ENCODE measurements around the gene DIS3L2.

The DIS3L2 gene

GRCh38 chr2:231998046-231998445 lies 36.5 kb downstream of the DIS3L2 start:
- no peaks in the 10 kb centered on the region for H3K36me3 ChIP-seq
- H3K27ac ChIP-seq: no peak overlapping the region
- H3K4me3 ChIP-seq (ENCODE audit: low read depth, low read length): no peak overlapping the region
- H3K9me3 ChIP-seq (ENCODE audit: severe bottlenecking): no peaks in the 10 kb centered on the region
- TF ChIP-seq, protein P1, sequence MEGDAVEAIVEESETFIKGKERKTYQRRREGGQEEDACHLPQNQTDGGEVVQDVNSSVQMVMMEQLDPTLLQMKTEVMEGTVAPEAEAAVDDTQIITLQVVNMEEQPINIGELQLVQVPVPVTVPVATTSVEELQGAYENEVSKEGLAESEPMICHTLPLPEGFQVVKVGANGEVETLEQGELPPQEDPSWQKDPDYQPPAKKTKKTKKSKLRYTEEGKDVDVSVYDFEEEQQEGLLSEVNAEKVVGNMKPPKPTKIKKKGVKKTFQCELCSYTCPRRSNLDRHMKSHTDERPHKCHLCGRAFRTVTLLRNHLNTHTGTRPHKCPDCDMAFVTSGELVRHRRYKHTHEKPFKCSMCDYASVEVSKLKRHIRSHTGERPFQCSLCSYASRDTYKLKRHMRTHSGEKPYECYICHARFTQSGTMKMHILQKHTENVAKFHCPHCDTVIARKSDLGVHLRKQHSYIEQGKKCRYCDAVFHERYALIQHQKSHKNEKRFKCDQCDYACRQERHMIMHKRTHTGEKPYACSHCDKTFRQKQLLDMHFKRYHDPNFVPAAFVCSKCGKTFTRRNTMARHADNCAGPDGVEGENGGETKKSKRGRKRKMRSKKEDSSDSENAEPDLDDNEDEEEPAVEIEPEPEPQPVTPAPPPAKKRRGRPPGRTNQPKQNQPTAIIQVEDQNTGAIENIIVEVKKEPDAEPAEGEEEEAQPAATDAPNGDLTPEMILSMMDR (IDR thresholded peaks at IDR 0.05; ENCODE audit: low read depth, low read length): no peak
- H3K27me3 ChIP-seq (ENCODE audit: insufficient read depth, low read depth, severe bottlenecking): no peaks in the 10 kb centered on the region
- DNase-seq: no peak

GRCh38 chr2:232000439-232000838 lies 38.9 kb downstream of the DIS3L2 start:
- TF ChIP-seq, protein P1 (IDR thresholded peaks at IDR 0.05; ENCODE audit: low read depth, low read length): no peak
- Histone ChIP-seq H3K27ac (no peak overlapping the region), H3K36me3 (no peaks in the 10 kb centered on the region), H3K4me3 (ENCODE audit: low read depth, low read length) (no peak overlapping the region), H3K9me3 (ENCODE audit: severe bottlenecking) (no peaks in the 10 kb centered on the region), H3K27me3 (ENCODE audit: insufficient read depth, low read depth, severe bottlenecking) (no peaks in the 10 kb centered on the region)
- DNase-seq: no peak

DNA sequence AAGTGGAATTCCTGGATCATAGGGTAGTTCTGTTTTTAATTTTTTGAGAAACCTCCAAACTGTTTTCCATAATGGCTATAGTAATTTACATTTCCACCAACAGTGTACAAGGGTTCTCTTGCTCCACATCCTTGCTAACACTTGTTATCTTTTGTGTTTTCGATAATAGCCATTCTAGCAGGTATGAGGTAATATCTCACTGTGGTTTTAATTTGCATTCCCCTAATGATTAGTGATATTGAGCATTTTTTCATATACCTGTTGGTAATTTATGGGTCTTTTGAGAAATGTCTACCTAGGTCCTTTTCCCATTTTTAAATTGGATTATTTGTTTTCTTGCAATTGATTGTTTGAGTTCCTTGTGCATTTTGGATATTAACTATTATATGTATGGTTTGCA lies 39.6 kb downstream of the DIS3L2 start:
- H3K36me3 ChIP-seq: no peaks in the 10 kb centered on the region
- no peaks in the 10 kb centered on the region for H3K27me3 ChIP-seq (ENCODE audit: insufficient read depth, low read depth, severe bottlenecking)
- H3K27ac ChIP-seq: no peak overlapping the region
- DNase-seq: no peak
- TF ChIP-seq, protein P1 (IDR thresholded peaks at IDR 0.05; ENCODE audit: low read depth, low read length): no peak
- no peak overlapping the region for H3K4me3 ChIP-seq (ENCODE audit: low read depth, low read length)
- no peaks in the 10 kb centered on the region for H3K9me3 ChIP-seq (ENCODE audit: severe bottlenecking)

- no peak overlapping the region for H3K27ac ChIP-seq
- no peaks in the 10 kb centered on the region for H3K36me3 ChIP-seq
- TF ChIP-seq, protein P1 (IDR thresholded peaks at IDR 0.05; ENCODE audit: low read depth, low read length): no peak
- DNase-seq: no peak
- no peaks in the 10 kb centered on the region for H3K9me3 ChIP-seq (ENCODE audit: severe bottlenecking)
- no peak overlapping the region for H3K4me3 ChIP-seq (ENCODE audit: low read depth, low read length)
- no peaks in the 10 kb centered on the region for H3K27me3 ChIP-seq (ENCODE audit: insufficient read depth, low read depth, severe bottlenecking)
These were observed 44.7 kb downstream of the DIS3L2 start for GRCh38 chr2:232006253-232006652.

DNA sequence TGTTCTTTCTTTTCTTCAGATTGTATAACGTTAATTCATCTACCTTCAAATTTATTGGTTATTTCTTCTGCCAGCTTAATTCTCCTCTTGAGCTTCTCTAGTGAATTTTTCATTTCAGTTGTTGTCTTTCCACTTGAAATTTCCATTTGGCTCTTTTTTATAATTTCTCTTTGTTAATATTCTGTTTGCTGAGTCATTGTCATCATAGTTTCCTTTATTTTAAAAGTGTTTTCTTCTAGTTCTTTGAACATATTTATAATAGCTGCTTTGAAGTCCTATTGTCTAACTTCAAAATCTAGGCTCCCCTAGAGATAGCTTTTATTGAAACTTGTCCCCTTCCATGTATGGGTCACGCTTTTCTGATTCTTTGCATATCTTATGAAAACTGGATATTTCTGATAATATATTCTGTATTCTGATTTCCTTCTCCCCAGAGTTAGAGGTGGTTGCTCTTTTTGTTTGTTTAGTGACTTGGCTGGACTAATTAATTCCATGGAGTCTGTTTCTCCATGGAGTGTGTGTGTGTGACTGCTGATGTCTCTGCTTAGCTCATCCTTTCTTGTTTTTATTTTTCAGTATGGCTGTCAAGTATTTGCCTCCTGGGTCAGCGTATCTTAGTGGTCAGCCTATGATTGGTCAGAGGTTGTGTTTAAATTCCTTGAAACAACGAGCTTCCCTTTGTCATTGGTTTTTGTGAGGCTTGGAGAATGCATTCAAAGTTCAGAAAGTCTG lies 47.6 kb downstream of the DIS3L2 start:
- H3K4me3 ChIP-seq (ENCODE audit: low read depth, low read length): no peak overlapping the region
- no peak for DNase-seq
- no peaks in the 10 kb centered on the region for H3K27me3 ChIP-seq (ENCODE audit: insufficient read depth, low read depth, severe bottlenecking)
- H3K36me3 ChIP-seq: no peaks in the 10 kb centered on the region
- H3K27ac ChIP-seq: no peak overlapping the region
- TF ChIP-seq, protein P1 (IDR thresholded peaks at IDR 0.05; ENCODE audit: low read depth, low read length): no peak
- H3K9me3 ChIP-seq (ENCODE audit: severe bottlenecking): no peaks in the 10 kb centered on the region

Measured in WERI-Rb-1 (cell line).